Psoas muscle (tissue), 8 donors: ENCODE data around the gene SLCO2A1. TPM values are rescaled to one million over a fixed set of nuclear protein-coding genes. Genes with fewer than 3 reads are reported as not detected.

Source experiments
- ATAC-seq, 4 donors: fragments of 200-7000 bp; cut with Tn5 transposase; one replicate each; pipeline ENCODE4 v1.9.1; 2020; ENCODE audit warnings: moderate library complexity in 3 of 4, mild to moderate bottlenecking in 2 of 4
- DNase-seq, 2 donors: peaks; one replicate each; pipeline ENCODE4 v3.0.0-alpha.2; 2020
- H3K27ac ChIP-seq: fragments of 200-600 bp; one replicate; pipeline ENCODE4 v1.8.0; 2022
- H3K27me3 ChIP-seq, 3 donors: fragments of 200-600 bp in 1 of 3; one replicate each; pipeline versions ENCODE4 v1.6.1 to v1.8.0; 2013 to 2022; ENCODE audit warnings: low read length in 2 of 3, mild to moderate bottlenecking in 2 of 3, moderate library complexity in 1 of 3; ENCODE audit not compliant: insufficient read depth in 3 of 3
- H3K36me3 ChIP-seq, 2 donors: fragments of 200-600 bp in 1 of 2; one replicate each; pipeline versions ENCODE4 v1.6.1 to v1.8.0; 2013 to 2022; ENCODE audit warnings: low read depth in 1 of 2, mild to moderate bottlenecking in 1 of 2, moderate library complexity in 1 of 2; ENCODE audit not compliant: insufficient read depth in 1 of 2
- H3K4me1 ChIP-seq: fragments of 200-600 bp; one replicate; pipeline ENCODE4 v1.8.0; 2022
- H3K4me3 ChIP-seq: fragments of 200-600 bp; one replicate; pipeline ENCODE4 v1.8.0; 2022; ENCODE audit warnings: mild to moderate bottlenecking
- H3K9me3 ChIP-seq: fragments of 200-600 bp; one replicate; pipeline ENCODE4 v1.8.0; 2022
- CTCF ChIP-seq: fragments of 200-600 bp; IDR thresholded peaks from one replicate; pipeline ENCODE4 v1.8.0; 2022; ENCODE audit warnings: antibody characterized with exemption
- WGBS, 3 donors: extraction: QIAGEN DNeasy Blood & Tissue Kit; methylation state at CpG; one replicate each; pipeline versions ENCODE4 v1.1.6 to v1.1.7; 2013; 5-methylcytosine and 5-hydroxymethylcytosine counted together
- intact Hi-C, 2 donors: fragments of 100-400 bp; cut with DNase I; formaldehyde crosslinking; loops; one replicate each; pipeline versions ENCODE4 v1.11.0 to v1.14.2; 2022
- polyA plus RNA-seq, 3 donors: library from polyadenylated mRNA; stranded (reverse); fragments of 200-250 nt; gene quantifications; one replicate each; pipeline ENCODE4 v1.2.3, GENCODE V29; 2013
- total RNA-seq, 4 donors: library from RNA; stranded (reverse); fragmentation: NEBNext Ultra II Directional in 2 of 4; extraction: Animal tissue kit (Norgen Biotek cat#: 25700) in 2 of 4; gene quantifications; one replicate each; pipeline versions ENCODE4 v1.2.1 to v1.2.4, GENCODE V29; 2021 to 2023
- donor health status: healthy with polysubstance abuse.
- donor health status: DM: no; HTN: no; CAD: no; lungs with moderate emphysema.
- donor health status: Bipolar disorder and iron deficiency.
- donor health status: healthy.
- donor health status: DM: yes; HTN: yes; CAD: no.
- donor health status: DM: no; HTN: no; CAD: no.
- donor health status: DM: no; HTN: no; CAD: no.
- donor health status: DM: yes; HTN: yes; CAD: no.

Gene SLCO2A1
- total and polyA plus RNA-seq, 7 donors: 0.72 to 5.2 (median 3.7) TPM

- WGBS, 3 donors: 56 to 69% (median 59%) methylated on average over 9 of the region's 9 CpGs
- intact Hi-C loops: no loop called here
- ATAC-seq: no peak
These were observed 31.0 kb downstream of the SLCO2A1 start for GRCh38 chr3:133998691-133999241.

DNA sequence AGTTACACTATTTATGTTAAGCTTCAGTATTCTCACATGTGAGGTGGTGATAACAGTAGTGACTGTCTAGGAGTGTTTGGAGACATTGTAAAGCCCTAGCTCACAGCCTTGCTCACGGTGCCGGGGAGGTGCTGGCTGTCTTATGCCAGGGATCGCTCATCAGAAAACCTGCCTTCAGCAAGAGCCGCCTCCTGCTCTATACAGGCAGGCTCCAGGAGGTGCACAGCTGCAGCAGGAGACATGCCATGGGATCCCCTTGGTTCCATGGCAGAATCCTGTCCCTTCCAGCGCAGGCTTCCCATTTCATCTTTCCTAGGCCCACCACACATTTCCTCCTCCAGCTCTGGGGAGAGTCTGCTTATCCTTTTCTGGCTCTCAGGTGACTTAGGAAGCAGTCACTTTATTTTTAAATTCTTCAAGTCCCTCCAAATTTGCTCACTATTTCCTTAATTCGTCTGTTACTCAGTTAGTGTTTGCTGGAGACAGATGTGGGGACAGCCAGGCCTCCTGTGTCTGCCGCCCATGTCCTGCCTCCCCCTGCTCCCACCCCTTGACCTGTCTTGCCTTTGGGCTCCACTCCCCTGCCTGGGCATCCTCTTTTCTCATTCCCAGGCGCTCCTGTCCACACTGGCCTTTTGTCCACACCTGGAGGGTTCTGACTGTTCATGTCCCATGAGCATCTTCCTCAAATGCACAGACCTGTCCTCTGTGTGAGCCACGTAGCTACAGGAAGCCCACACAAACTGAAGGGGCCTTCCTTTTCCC is 31.7 kb downstream of the SLCO2A1 start:
- H3K4me1 ChIP-seq: no peaks in the 10 kb centered on the region
- no peaks in the 10 kb centered on the region for H3K27me3 ChIP-seq
- WGBS, 3 donors: 90 to 94% (median 90%) methylated on average over 9 of the region's 9 CpGs
- H3K4me3 ChIP-seq: no peak overlapping the region
- TF ChIP-seq CTCF: no peak
- H3K27ac ChIP-seq: no peak overlapping the region
- DNase-seq: no peak
- intact Hi-C loops: no loop called here
- ATAC-seq: no peak
- H3K9me3 ChIP-seq: no peaks in the 10 kb centered on the region
- H3K36me3 ChIP-seq: no peaks in the 10 kb centered on the region

More at GRCh38 chr3:133998691-133999241, 31.0 kb downstream of the SLCO2A1 start:
- no peaks in the 10 kb centered on the region for H3K27me3 ChIP-seq
- DNase-seq: no peak
- no peaks in the 10 kb centered on the region for H3K4me1 ChIP-seq
- TF ChIP-seq CTCF: no peak
- no peaks in the 10 kb centered on the region for H3K36me3 ChIP-seq
- H3K9me3 ChIP-seq: no peaks in the 10 kb centered on the region
- no peak overlapping the region for H3K4me3 ChIP-seq
- H3K27ac ChIP-seq: no peak overlapping the region

GRCh38 chr3:133996996-133997395 is 32.7 kb downstream of the SLCO2A1 start:
- no peaks in the 10 kb centered on the region for H3K27me3 ChIP-seq
- H3K4me1 ChIP-seq: no peaks in the 10 kb centered on the region
- no peak overlapping the region for H3K4me3 ChIP-seq
- TF ChIP-seq CTCF: no peak
- DNase-seq (no peak), ATAC-seq (no peak)
- H3K27ac ChIP-seq: no peak overlapping the region
- WGBS, 3 donors: 70 to 84% (median 75%) methylated on average over 5 of the region's 5 CpGs
- intact Hi-C loops: no loop called here
- H3K9me3 ChIP-seq: no peaks in the 10 kb centered on the region
- no peaks in the 10 kb centered on the region for H3K36me3 ChIP-seq

DNA sequence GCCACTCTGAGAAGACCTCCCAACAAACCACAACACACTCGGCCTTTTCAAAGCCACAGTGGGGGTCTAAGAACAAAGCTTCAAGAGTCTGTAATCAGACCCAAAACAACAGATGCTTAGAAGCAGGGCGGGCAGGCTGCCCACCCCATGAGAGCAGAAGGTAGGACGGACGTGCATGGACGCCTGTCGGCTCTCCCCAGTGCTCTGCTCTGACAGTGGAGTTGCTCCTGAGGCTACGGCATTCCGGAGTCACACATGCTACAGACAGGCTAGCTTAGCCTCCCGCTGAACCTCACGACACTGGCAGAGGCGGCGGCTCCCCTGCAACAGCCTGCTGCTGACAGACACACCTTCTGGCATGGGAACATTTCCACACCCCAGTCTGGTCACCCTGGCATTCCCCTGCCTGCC is 33.5 kb downstream of the SLCO2A1 start:
- Histone ChIP-seq H3K4me3 (no peak overlapping the region), H3K9me3 (no peaks in the 10 kb centered on the region), H3K4me1 (no peaks in the 10 kb centered on the region), H3K27ac (no peak overlapping the region), H3K27me3 (no peaks in the 10 kb centered on the region), H3K36me3 (no peaks in the 10 kb centered on the region)
- ATAC-seq (no peak), DNase-seq (no peak)
- intact Hi-C loops: no loop called here
- no peak for TF ChIP-seq CTCF
- 52 to 68% (median 58%) methylated on average over 8 to 12 of the region's 12 CpGs for WGBS, 3 donors
